Hematopoietic multipotent progenitor cell treated with erythropoietin and hydrocortisone succinate and interleukin-3 and kit ligand, for 15 days (in vitro differentiated cells): ENCODE results near the gene ITGAV.

Experiments used
- DNase-seq: peaks from one replicate; pipeline ENCODE4 v3.0.0-alpha.2; 2015; ENCODE audit warnings: low spot score

The ITGAV gene

GRCh38 chr2:186669146-186669545 is 79.3 kb downstream of the ITGAV start:
- no peak for DNase-seq

- DNase-seq = no peak
Observed at GRCh38 chr2:186670831-186671230, 81.0 kb downstream of the ITGAV start.

- DNase-seq = no peak
Observed at GRCh38 chr2:186675380-186675779, 85.5 kb downstream of the ITGAV start.

GRCh38 chr2:186683341-186683740 is 93.5 kb downstream of the ITGAV start:
- no peak for DNase-seq

GRCh38 chr2:186687807-186688211 is 98.0 kb downstream of the ITGAV start:
- DNase-seq = no peak

GRCh38 chr2:186688813-186689212 is 99.0 kb downstream of the ITGAV start:
- no peak for DNase-seq

- no peak for DNase-seq
Observed at GRCh38 chr2:186690786-186691185, 100.9 kb downstream of the ITGAV start.

GRCh38 chr2:186691231-186691630 is 101.4 kb downstream of the ITGAV start:
- DNase-seq = no peak

- no peak for DNase-seq
Observed at GRCh38 chr2:186691900-186692299, 102.0 kb downstream of the ITGAV start.

GRCh38 chr2:186693446-186693832 is 103.6 kb downstream of the ITGAV start:
- no peak for DNase-seq

- DNase-seq = no peak
Observed at GRCh38 chr2:186695081-186695756, 105.4 kb downstream of the ITGAV start.

- DNase-seq = no peak
Observed at GRCh38 chr2:186696290-186696689, 106.4 kb downstream of the ITGAV start.

- no peak for DNase-seq
Observed at GRCh38 chr2:186696804-186697203, 106.9 kb downstream of the ITGAV start.

- DNase-seq = no peak
Observed at GRCh38 chr2:186697536-186697935, 107.7 kb downstream of the ITGAV start.

- DNase-seq = no peak
Observed at GRCh38 chr2:186699742-186700141, 109.9 kb downstream of the ITGAV start.

GRCh38 chr2:186702006-186702405 is 112.2 kb downstream of the ITGAV start:
- DNase-seq = no peak

GRCh38 chr2:186702501-186702900 is 112.6 kb downstream of the ITGAV start:
- DNase-seq = no peak

GRCh38 chr2:186704897-186705296 is 115.0 kb downstream of the ITGAV start:
- DNase-seq = no peak

- DNase-seq = no peak
Observed at GRCh38 chr2:186709529-186710450, 119.9 kb downstream of the ITGAV start.

GRCh38 chr2:186713691-186714090 is 123.8 kb downstream of the ITGAV start:
- DNase-seq = no peak

GRCh38 chr2:186714611-186715010 is 124.8 kb downstream of the ITGAV start:
- DNase-seq = no peak

GRCh38 chr2:186716004-186716403 is 126.1 kb downstream of the ITGAV start:
- no peak for DNase-seq

GRCh38 chr2:186716899-186717298 is 127.0 kb downstream of the ITGAV start:
- DNase-seq = no peak
